Astrocyte of the spinal cord (primary cell): Measurements from ENCODE around the gene TLR5.

Experiments used
- DNase-seq: peaks from one replicate; pipeline ENCODE4 v3.0.0; 2011; ENCODE audit warnings: low read depth, low spot score
- H3K4me3 ChIP-seq: 2 replicates; pipeline ENCODE4 v1.5.1; 2011; ENCODE audit warnings: low read depth, mild to moderate bottlenecking, low read length, moderate library complexity
- in situ Hi-C: cut with HindIII; loops from 2 replicates; pipeline ENCODE4 v1.10.0; 2017; ENCODE audit warnings: low sequenced_read_pairs
- TF ChIP-seq, protein P1 (sequence below): IDR thresholded peaks from 2 replicates; pipeline ENCODE4 v1.5.1; 2012; ENCODE audit warnings: low read depth, mild to moderate bottlenecking, low read length, inconsistent platforms

TLR5 gene

GRCh38 chr1:223183268-223183862, 40.3 kb upstream of the TLR5 start:
- no peak overlapping the region for H3K4me3 ChIP-seq
- DNase-seq = no peak
- in situ Hi-C loops = no loop called here
- TF ChIP-seq, protein P1, sequence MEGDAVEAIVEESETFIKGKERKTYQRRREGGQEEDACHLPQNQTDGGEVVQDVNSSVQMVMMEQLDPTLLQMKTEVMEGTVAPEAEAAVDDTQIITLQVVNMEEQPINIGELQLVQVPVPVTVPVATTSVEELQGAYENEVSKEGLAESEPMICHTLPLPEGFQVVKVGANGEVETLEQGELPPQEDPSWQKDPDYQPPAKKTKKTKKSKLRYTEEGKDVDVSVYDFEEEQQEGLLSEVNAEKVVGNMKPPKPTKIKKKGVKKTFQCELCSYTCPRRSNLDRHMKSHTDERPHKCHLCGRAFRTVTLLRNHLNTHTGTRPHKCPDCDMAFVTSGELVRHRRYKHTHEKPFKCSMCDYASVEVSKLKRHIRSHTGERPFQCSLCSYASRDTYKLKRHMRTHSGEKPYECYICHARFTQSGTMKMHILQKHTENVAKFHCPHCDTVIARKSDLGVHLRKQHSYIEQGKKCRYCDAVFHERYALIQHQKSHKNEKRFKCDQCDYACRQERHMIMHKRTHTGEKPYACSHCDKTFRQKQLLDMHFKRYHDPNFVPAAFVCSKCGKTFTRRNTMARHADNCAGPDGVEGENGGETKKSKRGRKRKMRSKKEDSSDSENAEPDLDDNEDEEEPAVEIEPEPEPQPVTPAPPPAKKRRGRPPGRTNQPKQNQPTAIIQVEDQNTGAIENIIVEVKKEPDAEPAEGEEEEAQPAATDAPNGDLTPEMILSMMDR = no peak

DNA sequence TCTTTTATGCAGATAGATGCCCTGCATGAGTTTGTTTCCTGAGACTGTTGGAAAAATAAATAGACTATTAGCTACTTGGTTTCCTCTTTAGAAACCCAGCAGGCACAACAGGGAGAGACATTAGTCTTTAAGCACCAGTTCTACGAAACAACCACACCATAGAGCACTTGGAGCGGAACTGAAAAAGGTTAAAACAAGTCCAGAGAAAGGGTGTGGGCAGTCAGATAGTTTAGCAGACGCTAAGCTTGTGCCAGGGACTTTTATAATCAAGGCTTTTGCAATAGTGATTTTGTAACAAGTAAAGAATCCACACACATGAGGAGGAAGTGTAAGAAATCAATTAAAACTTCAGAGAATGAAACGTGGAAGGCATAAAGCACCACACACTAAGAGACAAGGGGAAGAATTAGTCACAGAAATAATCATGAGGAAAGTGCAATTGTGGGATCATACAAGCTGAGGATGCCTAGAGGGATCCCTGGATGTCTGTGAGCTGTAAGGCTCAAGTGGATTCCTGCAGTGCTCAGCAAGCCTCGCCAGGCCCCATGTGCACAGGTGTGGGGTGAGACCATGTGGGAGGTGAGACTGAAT, 37.8 kb upstream of the TLR5 start:
- DNase-seq = peak; percentile 8
- H3K4me3 ChIP-seq = no peak overlapping the region
- TF ChIP-seq, protein P1 = no peak
- in situ Hi-C loops = no loop called here

GRCh38 chr1:223179786-223180185, 36.7 kb upstream of the TLR5 start:
- DNase-seq = no peak
- in situ Hi-C loops = no loop called here
- TF ChIP-seq, protein P1 = no peak
- H3K4me3 ChIP-seq = no peak overlapping the region

GRCh38 chr1:223179280-223179679, 36.2 kb upstream of the TLR5 start:
- in situ Hi-C loops = no loop called here
- no peak overlapping the region for H3K4me3 ChIP-seq
- TF ChIP-seq, protein P1 = no peak
- DNase-seq = no peak

DNA sequence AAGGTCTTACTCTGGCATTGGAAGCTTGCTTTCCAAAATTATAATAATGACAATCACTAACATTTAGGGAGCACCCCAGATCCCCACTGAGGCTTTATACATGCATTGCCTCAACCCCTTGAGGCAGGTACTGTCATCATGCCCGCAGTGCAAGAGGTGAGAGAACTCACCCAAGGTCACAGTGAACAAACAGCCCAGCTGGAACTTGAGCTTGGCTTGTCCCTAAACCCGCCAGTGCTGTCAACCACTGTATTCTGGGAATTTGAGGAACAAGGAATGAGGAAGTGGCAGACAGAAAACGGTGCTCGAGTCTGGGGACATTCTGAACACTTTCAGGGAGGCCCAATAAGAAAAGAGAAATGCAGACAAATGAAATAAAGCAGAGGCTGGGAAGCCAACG, 34.6 kb upstream of the TLR5 start:
- H3K4me3 ChIP-seq = no peak overlapping the region
- TF ChIP-seq, protein P1 = no peak
- in situ Hi-C loops = no loop called here
- DNase-seq = no peak

- no peak for DNase-seq
- in situ Hi-C loops = no loop called here
- TF ChIP-seq, protein P1 = no peak
- H3K4me3 ChIP-seq = no peak overlapping the region
Observed at GRCh38 chr1:223176437-223176836, 33.4 kb upstream of the TLR5 start.

- TF ChIP-seq, protein P1 = no peak
- in situ Hi-C loops = no loop called here
- H3K4me3 ChIP-seq = no peak overlapping the region
- DNase-seq = no peak
Observed at GRCh38 chr1:223175633-223176032, 32.6 kb upstream of the TLR5 start.
